H1 (cell line): ENCODE results near the gene SLCO4A1.

Source experiments
- ATF3 ChIP-seq: IDR thresholded peaks from 2 replicates; pipeline ENCODE4 v1.6.1; 2011; ENCODE audit warnings: low read depth, mild to moderate bottlenecking, low read length; ENCODE audit not compliant: insufficient read depth
- CTCF ChIP-seq, 3 experiments: IDR thresholded peaks; 1 replicate in 2 of 3; 2 replicates in 1 of 3; pipeline versions ENCODE4 v1.5.1 to v1.6.1; 2011; ENCODE audit warnings: low read length in 3 of 3, mild to moderate bottlenecking in 3 of 3, inconsistent platforms in 2 of 3, low read depth in 1 of 3, moderate library complexity in 1 of 3; ENCODE audit not compliant: insufficient read depth in 1 of 3; ENCODE audit errors: control extremely low read depth in 1 of 3
- JUND ChIP-seq: IDR thresholded peaks from 2 replicates; pipeline ENCODE4 v1.6.1; 2011; ENCODE audit warnings: mild to moderate bottlenecking, improper control_type of control experiment, low read length
- KDM5A ChIP-seq: fragments of 200-600 bp; IDR thresholded peaks from 2 replicates; pipeline ENCODE4 v1.7.1; 2012; ENCODE audit warnings: mild to moderate bottlenecking, low read length, inconsistent platforms, mixed read lengths
- MAFK ChIP-seq: IDR thresholded peaks from 2 replicates; pipeline ENCODE4 v1.6.1; 2012; ENCODE audit warnings: low read depth, mild to moderate bottlenecking, improper control_type of control experiment, low read length
- POLR2A ChIP-seq, 2 experiments: IDR thresholded peaks; 1 replicate in 1 of 2; 2 replicates in 1 of 2; pipeline ENCODE4 v1.6.1; 2011; ENCODE audit warnings: low read depth in 2 of 2, low read length in 2 of 2, mild to moderate bottlenecking in 2 of 2; ENCODE audit errors: control extremely low read depth in 1 of 2
- POLR2AphosphoS5 ChIP-seq: IDR thresholded peaks from 2 replicates; pipeline ENCODE4 v1.6.1; 2011; ENCODE audit warnings: low read depth, low read length
- YY1 ChIP-seq: IDR thresholded peaks from 2 replicates; pipeline ENCODE4 v1.6.1; 2011; ENCODE audit warnings: low read depth, mild to moderate bottlenecking, low read length

- TF ChIP-seq CTCF (IDR thresholded peaks at IDR 0.05; ENCODE audit: control extremely low read depth in 1 of 3, insufficient read depth in 1 of 3, low read depth in 1 of 3, low read length in 3 of 3): no peak
- no peak for TF ChIP-seq JUND
- TF ChIP-seq MAFK: no peak
- TF ChIP-seq YY1: no peak
- TF ChIP-seq KDM5A: no peak
- no peak for TF ChIP-seq ATF3
- no peak for TF ChIP-seq POLR2A (IDR thresholded peaks at IDR 0.05; ENCODE audit: control extremely low read depth in 1 of 2, low read depth in 2 of 2, low read length in 2 of 2)
- TF ChIP-seq POLR2AphosphoS5: no peak
Measured at GRCh38 chr20:62690261-62690820, 48.0 kb downstream of the SLCO4A1 start.
